Lung (tissue), 12 donors: ENCODE results near the gene DNAH7. TPM values are rescaled to one million over a fixed set of nuclear protein-coding genes. Genes with fewer than 3 reads are reported as not detected.

Source experiments
- ATAC-seq: fragments of 200-7000 bp; cut with Tn5 transposase; one replicate; pipeline ENCODE4 v1.9.1; 2020; ENCODE audit warnings: moderate number of reproducible peaks; ENCODE audit not compliant: insufficient read depth, low FRiP score
- DNase-seq, 3 donors: peaks; one replicate each; pipeline ENCODE4 v3.0.0-alpha.2; 2013 to 2017
- H3K27ac ChIP-seq, 2 donors: one replicate each; pipeline ENCODE4 v1.5.1; 2013; ENCODE audit warnings: mild to moderate bottlenecking in 2 of 2, moderate library complexity in 2 of 2, control low read depth in 1 of 2, inconsistent platforms in 1 of 2, low read depth in 1 of 2, low read length in 1 of 2
- H3K27me3 ChIP-seq, 3 donors: one replicate each; pipeline ENCODE4 v1.5.1; 2013; ENCODE audit warnings: low read length in 2 of 3; ENCODE audit not compliant: control insufficient read depth in 3 of 3, insufficient read depth in 3 of 3
- H3K36me3 ChIP-seq, 4 donors: one replicate each; pipeline ENCODE4 v1.5.1; 2013; ENCODE audit warnings: low read length in 4 of 4, mild to moderate bottlenecking in 1 of 4, moderate library complexity in 1 of 4; ENCODE audit not compliant: control insufficient read depth in 4 of 4, insufficient read depth in 4 of 4
- H3K4me1 ChIP-seq, 5 donors: one replicate each; pipeline ENCODE4 v1.5.1; 2013; ENCODE audit warnings: low read length in 5 of 5, mild to moderate bottlenecking in 2 of 5, moderate library complexity in 1 of 5; ENCODE audit not compliant: control insufficient read depth in 5 of 5, insufficient read depth in 5 of 5
- H3K4me3 ChIP-seq: one replicate; pipeline ENCODE4 v1.5.1; 2013; ENCODE audit warnings: mild to moderate bottlenecking, control low read depth, moderate library complexity
- H3K9ac ChIP-seq, 2 donors: one replicate each; pipeline ENCODE4 v1.5.1; 2013; ENCODE audit warnings: low read length in 2 of 2, control low read depth in 1 of 2; ENCODE audit not compliant: insufficient read depth in 1 of 2
- H3K9me3 ChIP-seq, 4 donors: one replicate each; pipeline ENCODE4 v1.5.1; 2013; ENCODE audit warnings: low read length in 3 of 4, mild to moderate bottlenecking in 1 of 4, moderate library complexity in 1 of 4; ENCODE audit not compliant: control insufficient read depth in 4 of 4, insufficient read depth in 3 of 4
- CTCF ChIP-seq: IDR thresholded peaks from 2 replicates; pipeline ENCODE4 v1.5.1; 2012; ENCODE audit warnings: mild to moderate bottlenecking; ENCODE audit errors: control extremely low read depth, extremely low read depth
- WGBS, 2 donors: extraction: QIAGEN DNeasy Blood & Tissue Kit; methylation state at CpG; one replicate each; pipeline ENCODE4 v1.1.7; 2013; 5-methylcytosine and 5-hydroxymethylcytosine counted together
- polyA plus RNA-seq, 2 donors: library from polyadenylated mRNA; stranded (reverse); fragments of 200-250 nt; gene quantifications; one replicate each; pipeline ENCODE4 v1.2.1, GENCODE V29; 2013
- total RNA-seq, 2 donors: library from RNA; depleted of rRNA in 1 of 2; stranded (reverse); fragments of >200 nt in 1 of 2; gene quantifications; one replicate each; pipeline ENCODE4 v1.2.1, GENCODE V29; 2014 to 2021
- donor health status: control.
- donor health status: control.
- donor health status: Bipolar disorder and iron deficiency.
- donor health status: healthy.
- donor health status: DM: yes; HTN: yes; CAD: no.

Gene DNAH7
- total and polyA plus RNA-seq, 4 donors = 1.9 to 32.9 (median 11.3) TPM

DNA sequence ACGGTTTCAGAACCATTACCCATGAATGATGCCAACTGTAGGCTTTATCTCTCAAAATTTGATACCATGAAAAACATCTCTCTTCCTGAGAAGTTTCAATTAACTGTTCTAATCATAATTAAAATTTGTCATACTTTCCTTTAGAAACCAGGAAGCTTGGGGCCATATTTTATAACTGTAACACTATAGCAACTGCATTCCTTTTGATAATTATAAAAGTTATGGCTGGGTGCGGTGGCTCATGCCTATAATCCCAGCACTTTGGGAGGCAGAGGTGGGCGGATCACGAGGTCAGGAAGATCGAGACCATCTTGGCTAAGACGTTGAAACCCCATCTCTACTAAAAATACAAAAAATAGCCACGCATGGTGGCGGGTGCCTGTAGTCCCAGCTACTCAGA lies 70.6 kb downstream of the DNAH7 start:
- TF ChIP-seq CTCF = no peak
- H3K36me3 ChIP-seq = no peaks in the 10 kb centered on the region
- DNase-seq (no peak), ATAC-seq (no peak)
- no peaks in the 10 kb centered on the region for H3K27me3 ChIP-seq
- H3K4me1 ChIP-seq = no peaks in the 10 kb centered on the region
- no peaks in the 10 kb centered on the region for H3K9me3 ChIP-seq
- 95 to 96% methylated on average over 8 of the region's 8 CpGs for WGBS, 2 donors
- no peak overlapping the region for H3K27ac ChIP-seq
- H3K4me3 ChIP-seq = no peak overlapping the region
- no peak overlapping the region for H3K9ac ChIP-seq

DNA sequence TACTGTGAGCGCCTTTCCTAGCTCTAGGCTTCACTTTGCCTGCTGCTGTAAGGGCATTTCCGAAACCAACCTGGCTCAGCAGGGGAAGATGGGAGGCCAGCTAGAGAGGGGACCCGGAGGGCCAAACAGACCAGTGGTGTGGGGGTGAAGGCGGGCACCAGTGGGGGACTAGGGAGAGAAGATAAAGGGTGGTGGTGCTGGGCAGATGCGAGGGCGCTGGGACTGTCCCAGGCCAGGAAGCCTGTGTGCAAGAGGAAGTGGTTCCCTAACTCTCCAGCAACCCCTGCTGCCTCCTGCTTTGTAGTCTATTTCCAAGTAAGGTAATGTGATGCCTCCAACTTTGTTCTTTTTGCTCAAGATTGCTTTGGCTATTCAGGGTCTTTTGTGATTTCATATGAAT lies 73.1 kb downstream of the DNAH7 start:
- no peaks in the 10 kb centered on the region for H3K4me1 ChIP-seq
- no peak overlapping the region for H3K27ac ChIP-seq
- ATAC-seq = no peak
- no peak for DNase-seq
- no peaks in the 10 kb centered on the region for H3K36me3 ChIP-seq
- H3K4me3 ChIP-seq = no peak overlapping the region
- no peaks in the 10 kb centered on the region for H3K9me3 ChIP-seq
- no peaks in the 10 kb centered on the region for H3K27me3 ChIP-seq
- TF ChIP-seq CTCF = no peak
- WGBS, 2 donors = 75 to 88% methylated on average over 6 of the region's 6 CpGs
- H3K9ac ChIP-seq = no peak overlapping the region

DNA sequence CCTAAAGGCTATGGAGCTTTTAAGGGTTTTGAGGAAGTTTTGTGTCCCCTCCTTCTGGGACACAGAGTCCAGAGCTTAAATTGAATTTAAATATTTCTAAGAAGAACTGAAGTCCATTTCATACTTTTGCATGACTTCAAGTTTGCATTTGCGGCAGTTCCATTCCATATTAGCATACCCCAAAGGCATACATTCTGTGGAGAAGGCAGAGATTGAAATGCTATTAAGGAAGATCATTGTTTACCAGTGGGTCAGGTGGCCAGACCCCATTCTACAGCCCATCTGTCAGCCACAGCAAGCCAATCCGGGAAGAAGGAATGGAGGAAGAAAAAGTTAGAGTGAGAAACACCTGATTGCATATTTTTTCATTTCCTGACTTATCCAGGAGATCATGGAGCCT lies 75.0 kb downstream of the DNAH7 start:
- Histone ChIP-seq H3K9me3 (no peaks in the 10 kb centered on the region), H3K36me3 (no peaks in the 10 kb centered on the region), H3K4me3 (no peak overlapping the region), H3K9ac (no peak overlapping the region), H3K27me3 (no peaks in the 10 kb centered on the region), H3K4me1 (no peaks in the 10 kb centered on the region), H3K27ac (no peak overlapping the region)
- TF ChIP-seq CTCF = no peak
- DNase-seq = no peak
- WGBS, 2 donors = 83 to 91% methylated on average over 2 of the region's 2 CpGs
- ATAC-seq = no peak

DNA sequence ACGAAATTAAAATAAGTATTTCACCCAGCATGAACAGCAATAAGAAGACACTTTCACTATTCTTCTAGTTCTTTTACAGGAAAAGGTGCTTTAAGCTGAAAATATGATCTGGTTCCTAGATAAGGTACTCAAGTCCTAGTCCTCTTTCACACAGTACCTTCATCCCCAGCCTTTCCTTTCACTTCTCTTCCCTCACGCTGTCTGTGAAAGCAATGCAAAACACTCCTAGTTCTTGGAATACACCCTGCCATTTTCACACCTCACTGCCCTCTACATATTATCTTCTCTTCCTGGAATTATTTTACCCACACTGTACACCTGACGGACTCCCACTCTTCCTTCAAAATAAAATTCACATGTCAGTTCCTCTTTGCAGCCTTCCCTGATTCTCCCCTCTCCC lies 82.9 kb downstream of the DNAH7 start:
- no peak overlapping the region for H3K27ac ChIP-seq
- no peak overlapping the region for H3K9ac ChIP-seq
- no peak for ATAC-seq
- no peak overlapping the region for H3K4me3 ChIP-seq
- WGBS, 2 donors = 44 to 46% methylated on average over 3 of the region's 3 CpGs
- no peaks in the 10 kb centered on the region for H3K27me3 ChIP-seq
- no peaks in the 10 kb centered on the region for H3K36me3 ChIP-seq
- no peaks in the 10 kb centered on the region for H3K4me1 ChIP-seq
- no peak for DNase-seq
- no peaks in the 10 kb centered on the region for H3K9me3 ChIP-seq
- TF ChIP-seq CTCF = no peak
